Measurements from ENCODE around the gene KIR3DL2.
"Not testable (repeated sequence)": the region's sequence is repeated elsewhere in the genome, so short reads cannot be mapped to it uniquely, and the experiment has no call there.

Gene KIR3DL2

DNA sequence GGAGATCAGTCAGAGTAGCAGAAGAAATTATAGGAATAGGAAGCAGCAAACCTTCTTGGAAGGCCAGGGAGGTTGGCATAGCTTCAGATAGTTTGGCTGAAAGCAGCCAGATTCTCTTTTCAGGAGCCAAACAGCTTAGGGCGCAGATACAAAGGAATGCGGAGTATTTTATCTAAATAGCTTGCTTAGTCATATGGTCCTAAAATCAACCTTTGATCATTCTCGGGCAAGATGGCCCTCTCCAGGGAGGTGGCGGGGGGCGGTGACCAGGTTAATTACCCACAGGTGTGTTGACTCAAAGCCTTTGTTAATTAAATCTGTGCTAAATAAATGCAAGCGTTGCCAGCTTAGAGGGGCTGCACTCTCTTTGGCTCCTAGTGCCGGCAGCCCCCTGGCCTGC lies 43.2 kb downstream of the KIR3DL2 start:
- Histone ChIP-seq H3K36me3 (ENCODE audit: insufficient read depth, low read length) (no peaks in the 10 kb centered on the region), H3K9ac (ENCODE audit: low read depth, low read length, poor library complexity, severe bottlenecking) (no peak overlapping the region), H2AFZ (ENCODE audit: low read length) (no peak overlapping the region), H3K79me2 (ENCODE audit: insufficient read depth, low read length) (no peaks in the 10 kb centered on the region), H3K9me2 (replicated peaks; ENCODE audit: low read depth, low read length) (no peaks in the 10 kb centered on the region), H3K4me3 (ENCODE audit: low read length, poor library complexity, severe bottlenecking) (no peak overlapping the region), H3K27me3 (ENCODE audit: insufficient read depth, low read length, poor library complexity, severe bottlenecking) (no peaks in the 10 kb centered on the region), H3K4me1 (ENCODE audit: insufficient read depth, low read length, poor library complexity, severe bottlenecking) (no peaks in the 10 kb centered on the region), H4K20me1 (ENCODE audit: insufficient read depth, low read length, poor library complexity, severe bottlenecking) (no peaks in the 10 kb centered on the region), H3K9me3 (ENCODE audit: insufficient read depth, low read depth, low read length) (no peaks in the 10 kb centered on the region), H3K4me2 (ENCODE audit: low read depth, low read length, poor library complexity, severe bottlenecking) (no peak overlapping the region), H3F3A (ENCODE audit: low read depth) (no peaks in the 10 kb centered on the region)
- TF ChIP-seq EZH2phosphoT487 (IDR thresholded peaks at IDR 0.05; ENCODE audit: borderline replicate concordance): no peak
- TF ChIP-seq, protein P1, sequence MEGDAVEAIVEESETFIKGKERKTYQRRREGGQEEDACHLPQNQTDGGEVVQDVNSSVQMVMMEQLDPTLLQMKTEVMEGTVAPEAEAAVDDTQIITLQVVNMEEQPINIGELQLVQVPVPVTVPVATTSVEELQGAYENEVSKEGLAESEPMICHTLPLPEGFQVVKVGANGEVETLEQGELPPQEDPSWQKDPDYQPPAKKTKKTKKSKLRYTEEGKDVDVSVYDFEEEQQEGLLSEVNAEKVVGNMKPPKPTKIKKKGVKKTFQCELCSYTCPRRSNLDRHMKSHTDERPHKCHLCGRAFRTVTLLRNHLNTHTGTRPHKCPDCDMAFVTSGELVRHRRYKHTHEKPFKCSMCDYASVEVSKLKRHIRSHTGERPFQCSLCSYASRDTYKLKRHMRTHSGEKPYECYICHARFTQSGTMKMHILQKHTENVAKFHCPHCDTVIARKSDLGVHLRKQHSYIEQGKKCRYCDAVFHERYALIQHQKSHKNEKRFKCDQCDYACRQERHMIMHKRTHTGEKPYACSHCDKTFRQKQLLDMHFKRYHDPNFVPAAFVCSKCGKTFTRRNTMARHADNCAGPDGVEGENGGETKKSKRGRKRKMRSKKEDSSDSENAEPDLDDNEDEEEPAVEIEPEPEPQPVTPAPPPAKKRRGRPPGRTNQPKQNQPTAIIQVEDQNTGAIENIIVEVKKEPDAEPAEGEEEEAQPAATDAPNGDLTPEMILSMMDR (conservative IDR thresholded peaks at IDR 0.05; ENCODE audit: low read length): no peak

DNA sequence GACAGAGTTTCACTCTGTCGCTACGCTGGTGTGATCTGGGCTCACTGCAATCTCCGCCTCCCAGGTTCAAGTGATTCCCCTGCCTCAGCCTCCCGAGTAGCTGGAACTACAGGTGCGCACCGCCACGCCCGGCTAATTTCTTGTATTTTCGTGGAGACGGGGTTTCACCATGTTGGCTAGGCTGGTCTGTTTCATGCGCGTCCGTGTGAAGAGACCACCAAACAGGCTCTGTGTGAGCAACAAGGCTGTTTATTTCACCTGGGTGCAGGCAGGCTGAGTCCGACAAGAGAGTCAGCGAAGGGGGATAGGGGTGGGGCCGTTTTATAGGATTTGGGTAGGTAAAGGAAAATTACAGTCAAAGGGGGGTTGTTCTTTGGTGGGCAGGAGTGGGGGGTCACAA lies 43.9 kb downstream of the KIR3DL2 start:
- H3K27me3 ChIP-seq (ENCODE audit: insufficient read depth, low read length, poor library complexity, severe bottlenecking); H3K4me2 ChIP-seq (ENCODE audit: low read depth, low read length, poor library complexity, severe bottlenecking); H2AFZ ChIP-seq (ENCODE audit: low read length); H4K20me1 ChIP-seq (ENCODE audit: insufficient read depth, low read length, poor library complexity, severe bottlenecking); H3K4me1 ChIP-seq (ENCODE audit: insufficient read depth, low read length, poor library complexity, severe bottlenecking); H3K9me3 ChIP-seq (ENCODE audit: insufficient read depth, low read depth, low read length); H3K9ac ChIP-seq (ENCODE audit: low read depth, low read length, poor library complexity, severe bottlenecking); H3F3A ChIP-seq (ENCODE audit: low read depth); H3K9me2 ChIP-seq (replicated peaks; ENCODE audit: low read depth, low read length); H3K4me3 ChIP-seq (ENCODE audit: low read length, poor library complexity, severe bottlenecking); H3K36me3 ChIP-seq (ENCODE audit: insufficient read depth, low read length); H3K79me2 ChIP-seq (ENCODE audit: insufficient read depth, low read length): not testable (repeated sequence)

DNA sequence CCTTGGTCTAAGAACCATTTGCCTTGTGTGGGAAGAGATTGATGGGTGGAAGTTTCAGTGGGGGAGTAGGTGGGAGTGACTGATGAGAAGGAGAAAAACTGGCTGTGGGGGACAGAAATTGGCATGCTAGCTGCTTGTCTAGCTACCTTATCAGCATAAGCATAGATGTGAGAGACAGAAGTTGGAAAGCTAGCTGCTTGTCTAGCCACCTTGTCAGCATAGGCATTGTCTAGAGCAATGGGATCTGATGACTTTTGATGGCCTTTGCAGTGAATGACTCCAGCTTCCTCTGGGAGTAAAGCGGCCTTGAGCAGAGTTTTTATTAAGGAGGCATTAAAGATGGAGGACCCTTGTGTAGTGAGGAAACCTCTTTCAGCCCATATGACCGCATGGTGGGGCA lies 45.8 kb downstream of the KIR3DL2 start:
- no peaks in the 10 kb centered on the region for H3K27me3 ChIP-seq (ENCODE audit: insufficient read depth, low read length, poor library complexity, severe bottlenecking)
- H3K4me1 ChIP-seq (ENCODE audit: insufficient read depth, low read length, poor library complexity, severe bottlenecking): no peaks in the 10 kb centered on the region
- H3K4me2 ChIP-seq (ENCODE audit: low read depth, low read length, poor library complexity, severe bottlenecking): no peak overlapping the region
- H3K9me3 ChIP-seq (ENCODE audit: insufficient read depth, low read depth, low read length): no peaks in the 10 kb centered on the region
- no peaks in the 10 kb centered on the region for H3K36me3 ChIP-seq (ENCODE audit: insufficient read depth, low read length)
- TF ChIP-seq, protein P1 (conservative IDR thresholded peaks at IDR 0.05; ENCODE audit: low read length): no peak
- TF ChIP-seq EZH2phosphoT487 (IDR thresholded peaks at IDR 0.05; ENCODE audit: borderline replicate concordance): no peak
- no peaks in the 10 kb centered on the region for H3F3A ChIP-seq (ENCODE audit: low read depth)
- no peak overlapping the region for H3K4me3 ChIP-seq (ENCODE audit: low read length, poor library complexity, severe bottlenecking)
- no peak overlapping the region for H2AFZ ChIP-seq (ENCODE audit: low read length)
- no peaks in the 10 kb centered on the region for H3K79me2 ChIP-seq (ENCODE audit: insufficient read depth, low read length)
- H3K9ac ChIP-seq (ENCODE audit: low read depth, low read length, poor library complexity, severe bottlenecking): no peak overlapping the region
- H4K20me1 ChIP-seq (ENCODE audit: insufficient read depth, low read length, poor library complexity, severe bottlenecking): no peaks in the 10 kb centered on the region
- no peaks in the 10 kb centered on the region for H3K9me2 ChIP-seq (replicated peaks; ENCODE audit: low read depth, low read length)

DNA sequence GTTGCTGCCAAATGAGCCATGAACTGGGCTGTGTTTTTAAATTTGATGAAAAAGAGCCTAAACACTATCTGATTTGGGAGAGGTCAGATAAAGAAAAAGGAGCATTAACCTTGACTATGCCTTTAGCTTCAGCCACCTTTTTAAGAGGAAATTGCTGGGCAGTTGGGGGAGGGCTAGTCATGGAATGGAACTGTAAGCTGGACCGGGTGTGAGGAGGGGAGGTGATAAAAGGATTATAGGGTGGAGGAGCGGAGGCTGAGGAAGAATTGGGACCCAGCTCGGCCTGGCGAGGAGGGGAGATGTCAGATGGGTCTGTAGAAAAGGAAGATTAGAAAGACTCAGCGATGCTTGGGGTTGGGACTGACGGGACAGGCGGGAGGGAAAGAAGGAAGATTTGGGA lies 48.4 kb downstream of the KIR3DL2 start:
- H3K9me2 ChIP-seq (replicated peaks; ENCODE audit: low read depth, low read length); H2AFZ ChIP-seq (ENCODE audit: low read length); H3K27me3 ChIP-seq (ENCODE audit: insufficient read depth, low read length, poor library complexity, severe bottlenecking); H3K4me3 ChIP-seq (ENCODE audit: low read length, poor library complexity, severe bottlenecking); H3F3A ChIP-seq (ENCODE audit: low read depth); H3K4me2 ChIP-seq (ENCODE audit: low read depth, low read length, poor library complexity, severe bottlenecking); H3K36me3 ChIP-seq (ENCODE audit: insufficient read depth, low read length); H3K9me3 ChIP-seq (ENCODE audit: insufficient read depth, low read depth, low read length); H3K79me2 ChIP-seq (ENCODE audit: insufficient read depth, low read length); H4K20me1 ChIP-seq (ENCODE audit: insufficient read depth, low read length, poor library complexity, severe bottlenecking); H3K9ac ChIP-seq (ENCODE audit: low read depth, low read length, poor library complexity, severe bottlenecking); H3K4me1 ChIP-seq (ENCODE audit: insufficient read depth, low read length, poor library complexity, severe bottlenecking): not testable (repeated sequence)

DNA sequence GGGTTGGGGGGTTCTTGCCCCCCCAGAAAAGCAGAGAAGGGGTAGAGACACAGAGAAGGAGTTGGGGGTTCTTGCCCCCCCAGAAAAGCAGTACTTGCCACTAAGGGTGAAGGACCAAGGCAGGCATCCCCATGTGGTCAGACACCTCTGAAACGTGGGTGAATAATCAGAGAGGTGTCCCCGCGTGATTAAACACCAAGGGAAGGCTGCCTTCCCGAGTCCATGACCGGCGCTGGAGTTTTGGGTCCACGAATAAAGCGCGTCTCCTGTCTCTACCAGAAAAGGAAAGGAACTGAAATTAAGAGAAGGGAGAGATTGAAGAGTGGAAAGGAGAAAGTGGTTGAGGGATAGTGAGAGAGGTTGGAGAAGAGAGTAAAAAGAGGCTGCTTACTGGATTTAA lies 49.4 kb downstream of the KIR3DL2 start:
- not testable (repeated sequence) for H3K9ac ChIP-seq (ENCODE audit: low read depth, low read length, poor library complexity, severe bottlenecking); H3K4me1 ChIP-seq (ENCODE audit: insufficient read depth, low read length, poor library complexity, severe bottlenecking); H3K4me3 ChIP-seq (ENCODE audit: low read length, poor library complexity, severe bottlenecking); H3K9me3 ChIP-seq (ENCODE audit: insufficient read depth, low read depth, low read length); H3K9me2 ChIP-seq (replicated peaks; ENCODE audit: low read depth, low read length); H2AFZ ChIP-seq (ENCODE audit: low read length); H3K27me3 ChIP-seq (ENCODE audit: insufficient read depth, low read length, poor library complexity, severe bottlenecking); H3K36me3 ChIP-seq (ENCODE audit: insufficient read depth, low read length); H4K20me1 ChIP-seq (ENCODE audit: insufficient read depth, low read length, poor library complexity, severe bottlenecking); H3K4me2 ChIP-seq (ENCODE audit: low read depth, low read length, poor library complexity, severe bottlenecking); H3F3A ChIP-seq (ENCODE audit: low read depth); H3K79me2 ChIP-seq (ENCODE audit: insufficient read depth, low read length)

DNA sequence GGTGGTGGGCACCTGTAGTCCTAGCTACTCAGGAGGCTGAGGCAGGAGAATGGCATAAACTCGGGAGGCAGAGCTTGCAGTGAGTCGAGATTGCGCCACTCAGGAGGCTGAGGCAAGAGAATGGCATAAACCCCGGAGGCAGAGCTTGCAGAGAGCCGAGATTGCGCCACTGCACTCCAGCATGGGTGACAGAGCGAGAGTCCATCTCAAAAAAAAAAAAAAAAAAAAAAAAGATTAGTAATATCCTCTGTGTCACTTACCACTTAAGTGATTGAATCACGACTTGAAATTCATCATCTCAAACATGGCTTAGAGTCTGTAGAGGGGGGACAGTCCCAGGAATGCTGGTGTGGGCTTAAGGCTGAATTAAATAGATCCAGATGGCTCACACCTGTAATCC lies 50.9 kb downstream of the KIR3DL2 start:
- H3K36me3 ChIP-seq (ENCODE audit: insufficient read depth, low read length); H4K20me1 ChIP-seq (ENCODE audit: insufficient read depth, low read length, poor library complexity, severe bottlenecking); H3K9me2 ChIP-seq (replicated peaks; ENCODE audit: low read depth, low read length); H3F3A ChIP-seq (ENCODE audit: low read depth); H3K4me1 ChIP-seq (ENCODE audit: insufficient read depth, low read length, poor library complexity, severe bottlenecking); H3K9me3 ChIP-seq (ENCODE audit: insufficient read depth, low read depth, low read length); H3K79me2 ChIP-seq (ENCODE audit: insufficient read depth, low read length); H3K4me3 ChIP-seq (ENCODE audit: low read length, poor library complexity, severe bottlenecking); H3K9ac ChIP-seq (ENCODE audit: low read depth, low read length, poor library complexity, severe bottlenecking); H2AFZ ChIP-seq (ENCODE audit: low read length); H3K27me3 ChIP-seq (ENCODE audit: insufficient read depth, low read length, poor library complexity, severe bottlenecking); H3K4me2 ChIP-seq (ENCODE audit: low read depth, low read length, poor library complexity, severe bottlenecking): not testable (repeated sequence)
